HS-27A (cell line): Measurements from ENCODE around the gene TCF4.
"Not testable (repeated sequence)": the region's sequence is repeated elsewhere in the genome, so short reads cannot be mapped to it uniquely, and the experiment has no call there.

Source experiments
- DNase-seq: peaks from one replicate; pipeline ENCODE4 v3.0.0-alpha.2; 2012; ENCODE audit warnings: low read depth, missing footprints

Gene TCF4

GRCh38 chr18:55475916-55476315 lies 112.1 kb downstream of the TCF4 start:
- no peak for DNase-seq

GRCh38 chr18:55475467-55475866 lies 112.5 kb downstream of the TCF4 start:
- DNase-seq, result no peak

- DNase-seq, result no peak
Observed at GRCh38 chr18:55473560-55473959, 114.4 kb downstream of the TCF4 start.

GRCh38 chr18:55473058-55473457 lies 114.9 kb downstream of the TCF4 start:
- DNase-seq, result no peak

- no peak for DNase-seq
Observed at GRCh38 chr18:55470826-55471225, 117.2 kb downstream of the TCF4 start.

- not testable (repeated sequence) for DNase-seq
Observed at GRCh38 chr18:55469134-55469533, 118.9 kb downstream of the TCF4 start.

GRCh38 chr18:55466789-55467188 lies 121.2 kb downstream of the TCF4 start:
- no peak for DNase-seq

GRCh38 chr18:55465313-55465712 lies 122.7 kb downstream of the TCF4 start:
- DNase-seq, result no peak

GRCh38 chr18:55464581-55464980 lies 123.4 kb downstream of the TCF4 start:
- no peak for DNase-seq

GRCh38 chr18:55462652-55463051 lies 125.3 kb downstream of the TCF4 start:
- DNase-seq, result no peak

- no peak for DNase-seq
Observed at GRCh38 chr18:55461848-55462247, 126.1 kb downstream of the TCF4 start.

- no peak for DNase-seq
Observed at GRCh38 chr18:55458456-55459203, 129.4 kb downstream of the TCF4 start.

GRCh38 chr18:55457028-55457427 lies 131.0 kb downstream of the TCF4 start:
- no peak for DNase-seq

GRCh38 chr18:55455938-55456337 lies 132.1 kb downstream of the TCF4 start:
- DNase-seq, result no peak

- DNase-seq, result no peak
Observed at GRCh38 chr18:55453186-55453585, 134.8 kb downstream of the TCF4 start.

- DNase-seq, result no peak
Observed at GRCh38 chr18:55452123-55452611, 135.8 kb downstream of the TCF4 start.

- no peak for DNase-seq
Observed at GRCh38 chr18:55449412-55450140, 138.4 kb downstream of the TCF4 start.

GRCh38 chr18:55448420-55448819 lies 139.6 kb downstream of the TCF4 start:
- no peak for DNase-seq

GRCh38 chr18:55447672-55448018 lies 140.3 kb downstream of the TCF4 start:
- no peak for DNase-seq

GRCh38 chr18:55446996-55447671 lies 140.9 kb downstream of the TCF4 start:
- no peak for DNase-seq

GRCh38 chr18:55444536-55444935 lies 143.5 kb downstream of the TCF4 start:
- DNase-seq, result no peak

- no peak for DNase-seq
Observed at GRCh38 chr18:55443776-55444175, 144.2 kb downstream of the TCF4 start.

- DNase-seq, result no peak
Observed at GRCh38 chr18:55442561-55442960, 145.4 kb downstream of the TCF4 start.
